ENCODE measurements around the gene LYRM9.
"Not testable (repeated sequence)": the region's sequence is repeated elsewhere in the genome, so short reads cannot be mapped to it uniquely, and the experiment has no call there.

Gene LYRM9

GRCh38 chr17:27919079-27919478, 25.9 kb upstream of the LYRM9 start:
- H3K9me3 ChIP-seq (ENCODE audit: low read length), result no peaks in the 10 kb centered on the region
- H3K27me3 ChIP-seq (ENCODE audit: insufficient read depth, low read length), result no peaks in the 10 kb centered on the region
- no peak overlapping the region for H3K4me3 ChIP-seq (ENCODE audit: low read length)
- no peaks in the 10 kb centered on the region for H3K36me3 ChIP-seq (ENCODE audit: insufficient read depth, low read length)
- no peak overlapping the region for H2AFZ ChIP-seq (ENCODE audit: low read depth, low read length)
- peaks cover 7% of the 10 kb centered on the region for H3K4me1 ChIP-seq (ENCODE audit: insufficient read depth, low read length)

GRCh38 chr17:27918498-27918897, 25.3 kb upstream of the LYRM9 start:
- Histone ChIP-seq H3K4me3 (ENCODE audit: low read length) (no peak overlapping the region), H3K27me3 (ENCODE audit: insufficient read depth, low read length) (no peaks in the 10 kb centered on the region), H2AFZ (ENCODE audit: low read depth, low read length) (no peak overlapping the region), H3K9me3 (ENCODE audit: low read length) (no peaks in the 10 kb centered on the region), H3K36me3 (ENCODE audit: insufficient read depth, low read length) (no peaks in the 10 kb centered on the region), H3K4me1 (ENCODE audit: insufficient read depth, low read length) (peaks cover 7% of the 10 kb centered on the region)

GRCh38 chr17:27917000-27917399, 23.8 kb upstream of the LYRM9 start:
- Histone ChIP-seq H3K4me3 (ENCODE audit: low read length) (no peak overlapping the region), H3K36me3 (ENCODE audit: insufficient read depth, low read length) (no peaks in the 10 kb centered on the region), H3K27me3 (ENCODE audit: insufficient read depth, low read length) (no peaks in the 10 kb centered on the region), H2AFZ (ENCODE audit: low read depth, low read length) (no peak overlapping the region), H3K4me1 (ENCODE audit: insufficient read depth, low read length) (peaks cover 7% of the 10 kb centered on the region), H3K9me3 (ENCODE audit: low read length) (no peaks in the 10 kb centered on the region)

GRCh38 chr17:27915709-27916108, 22.5 kb upstream of the LYRM9 start:
- Histone ChIP-seq H2AFZ (ENCODE audit: low read depth, low read length) (no peak overlapping the region), H3K4me3 (ENCODE audit: low read length) (no peak overlapping the region), H3K36me3 (ENCODE audit: insufficient read depth, low read length) (no peaks in the 10 kb centered on the region), H3K4me1 (ENCODE audit: insufficient read depth, low read length) (peaks cover 7% of the 10 kb centered on the region), H3K27me3 (ENCODE audit: insufficient read depth, low read length) (no peaks in the 10 kb centered on the region), H3K9me3 (ENCODE audit: low read length) (no peaks in the 10 kb centered on the region)

- Histone ChIP-seq H3K36me3 (ENCODE audit: insufficient read depth, low read length) (no peaks in the 10 kb centered on the region), H3K9me3 (ENCODE audit: low read length) (no peaks in the 10 kb centered on the region), H3K4me1 (ENCODE audit: insufficient read depth, low read length) (peaks cover 7% of the 10 kb centered on the region), H3K27me3 (ENCODE audit: insufficient read depth, low read length) (no peaks in the 10 kb centered on the region), H3K4me3 (ENCODE audit: low read length) (no peak overlapping the region), H2AFZ (ENCODE audit: low read depth, low read length) (no peak overlapping the region)
Measured at GRCh38 chr17:27914382-27914781, 21.2 kb upstream of the LYRM9 start.

- Histone ChIP-seq H3K9me3 (ENCODE audit: low read length) (no peaks in the 10 kb centered on the region), H3K4me1 (ENCODE audit: insufficient read depth, low read length) (peaks cover 7% of the 10 kb centered on the region), H3K27me3 (ENCODE audit: insufficient read depth, low read length) (no peaks in the 10 kb centered on the region), H3K4me3 (ENCODE audit: low read length) (no peak overlapping the region), H3K36me3 (ENCODE audit: insufficient read depth, low read length) (no peaks in the 10 kb centered on the region), H2AFZ (ENCODE audit: low read depth, low read length) (no peak overlapping the region)
Measured at GRCh38 chr17:27912964-27913363, 19.8 kb upstream of the LYRM9 start.

GRCh38 chr17:27912299-27912698, 19.1 kb upstream of the LYRM9 start:
- not testable (repeated sequence) for H3K36me3 ChIP-seq (ENCODE audit: insufficient read depth, low read length); H3K27me3 ChIP-seq (ENCODE audit: insufficient read depth, low read length); H3K4me1 ChIP-seq (ENCODE audit: insufficient read depth, low read length); H3K9me3 ChIP-seq (ENCODE audit: low read length); H3K4me3 ChIP-seq (ENCODE audit: low read length); H2AFZ ChIP-seq (ENCODE audit: low read depth, low read length)

GRCh38 chr17:27907976-27908558, 14.9 kb upstream of the LYRM9 start:
- no peak overlapping the region for H2AFZ ChIP-seq (ENCODE audit: low read depth, low read length)
- no peak overlapping the region for H3K4me3 ChIP-seq (ENCODE audit: low read length)
- no peaks in the 10 kb centered on the region for H3K27me3 ChIP-seq (ENCODE audit: insufficient read depth, low read length)
- H3K4me1 ChIP-seq (ENCODE audit: insufficient read depth, low read length), result peaks cover 4% of the 10 kb centered on the region
- no peaks in the 10 kb centered on the region for H3K36me3 ChIP-seq (ENCODE audit: insufficient read depth, low read length)
- no peaks in the 10 kb centered on the region for H3K9me3 ChIP-seq (ENCODE audit: low read length)

GRCh38 chr17:27906623-27907022, 13.5 kb upstream of the LYRM9 start:
- H3K4me1 ChIP-seq (ENCODE audit: insufficient read depth, low read length), result peaks cover 4% of the 10 kb centered on the region
- H3K36me3 ChIP-seq (ENCODE audit: insufficient read depth, low read length), result no peaks in the 10 kb centered on the region
- H3K9me3 ChIP-seq (ENCODE audit: low read length), result no peaks in the 10 kb centered on the region
- no peak overlapping the region for H3K4me3 ChIP-seq (ENCODE audit: low read length)
- H2AFZ ChIP-seq (ENCODE audit: low read depth, low read length), result no peak overlapping the region
- no peaks in the 10 kb centered on the region for H3K27me3 ChIP-seq (ENCODE audit: insufficient read depth, low read length)

- H2AFZ ChIP-seq (ENCODE audit: low read depth, low read length), result no peak overlapping the region
- H3K27me3 ChIP-seq (ENCODE audit: insufficient read depth, low read length), result no peaks in the 10 kb centered on the region
- no peak overlapping the region for H3K4me3 ChIP-seq (ENCODE audit: low read length)
- H3K4me1 ChIP-seq (ENCODE audit: insufficient read depth, low read length), result peaks cover 4% of the 10 kb centered on the region
- no peaks in the 10 kb centered on the region for H3K36me3 ChIP-seq (ENCODE audit: insufficient read depth, low read length)
- no peaks in the 10 kb centered on the region for H3K9me3 ChIP-seq (ENCODE audit: low read length)
Measured at GRCh38 chr17:27906226-27906580, 13.0 kb upstream of the LYRM9 start.

- Histone ChIP-seq H3K36me3 (ENCODE audit: insufficient read depth, low read length) (no peaks in the 10 kb centered on the region), H3K9me3 (ENCODE audit: low read length) (no peaks in the 10 kb centered on the region), H2AFZ (ENCODE audit: low read depth, low read length) (no peak overlapping the region), H3K27me3 (ENCODE audit: insufficient read depth, low read length) (no peaks in the 10 kb centered on the region), H3K4me1 (ENCODE audit: insufficient read depth, low read length) (peaks cover 4% of the 10 kb centered on the region), H3K4me3 (ENCODE audit: low read length) (no peak overlapping the region)
Measured at GRCh38 chr17:27905447-27906225, 12.5 kb upstream of the LYRM9 start.

- Histone ChIP-seq H3K9me3 (ENCODE audit: low read length) (no peaks in the 10 kb centered on the region), H3K27me3 (ENCODE audit: insufficient read depth, low read length) (no peaks in the 10 kb centered on the region), H3K4me1 (ENCODE audit: insufficient read depth, low read length) (peaks cover 4% of the 10 kb centered on the region), H3K36me3 (ENCODE audit: insufficient read depth, low read length) (no peaks in the 10 kb centered on the region), H2AFZ (ENCODE audit: low read depth, low read length) (no peak overlapping the region), H3K4me3 (ENCODE audit: low read length) (no peak overlapping the region)
Measured at GRCh38 chr17:27904534-27905446, 11.6 kb upstream of the LYRM9 start.

- Histone ChIP-seq H2AFZ (ENCODE audit: low read depth, low read length) (no peak overlapping the region), H3K27me3 (ENCODE audit: insufficient read depth, low read length) (no peaks in the 10 kb centered on the region), H3K36me3 (ENCODE audit: insufficient read depth, low read length) (no peaks in the 10 kb centered on the region), H3K4me3 (ENCODE audit: low read length) (no peak overlapping the region), H3K9me3 (ENCODE audit: low read length) (no peaks in the 10 kb centered on the region), H3K4me1 (ENCODE audit: insufficient read depth, low read length) (peaks cover 4% of the 10 kb centered on the region)
Measured at GRCh38 chr17:27904114-27904513, 10.9 kb upstream of the LYRM9 start.
